Hematopoietic multipotent progenitor cell (in vitro differentiated cells): ENCODE results near the gene SLC16A10. TPM values are rescaled to one million over a fixed set of nuclear protein-coding genes. Genes with fewer than 3 reads are reported as not detected.
A peak's percentile ranks its signal among the peaks of the same experiment; 100 is the strongest.
"Not testable (repeated sequence)": the region's sequence is repeated elsewhere in the genome, so short reads cannot be mapped to it uniquely, and the experiment has no call there.

Experiments
- DNase-seq, 3 donors: peaks; one replicate each; pipeline ENCODE4 v3.0.0-alpha.2; 2011 to 2015; ENCODE audit warnings: low read depth in 2 of 3, low spot score in 2 of 3
- total RNA-seq: library from RNA; depleted of rRNA; stranded (reverse); fragments of >200 nt; gene quantifications from one replicate; pipeline ENCODE4 v1.2.3, GENCODE V29; 2012

Gene SLC16A10
- total RNA-seq, 1 donor: 3.8 TPM

DNA sequence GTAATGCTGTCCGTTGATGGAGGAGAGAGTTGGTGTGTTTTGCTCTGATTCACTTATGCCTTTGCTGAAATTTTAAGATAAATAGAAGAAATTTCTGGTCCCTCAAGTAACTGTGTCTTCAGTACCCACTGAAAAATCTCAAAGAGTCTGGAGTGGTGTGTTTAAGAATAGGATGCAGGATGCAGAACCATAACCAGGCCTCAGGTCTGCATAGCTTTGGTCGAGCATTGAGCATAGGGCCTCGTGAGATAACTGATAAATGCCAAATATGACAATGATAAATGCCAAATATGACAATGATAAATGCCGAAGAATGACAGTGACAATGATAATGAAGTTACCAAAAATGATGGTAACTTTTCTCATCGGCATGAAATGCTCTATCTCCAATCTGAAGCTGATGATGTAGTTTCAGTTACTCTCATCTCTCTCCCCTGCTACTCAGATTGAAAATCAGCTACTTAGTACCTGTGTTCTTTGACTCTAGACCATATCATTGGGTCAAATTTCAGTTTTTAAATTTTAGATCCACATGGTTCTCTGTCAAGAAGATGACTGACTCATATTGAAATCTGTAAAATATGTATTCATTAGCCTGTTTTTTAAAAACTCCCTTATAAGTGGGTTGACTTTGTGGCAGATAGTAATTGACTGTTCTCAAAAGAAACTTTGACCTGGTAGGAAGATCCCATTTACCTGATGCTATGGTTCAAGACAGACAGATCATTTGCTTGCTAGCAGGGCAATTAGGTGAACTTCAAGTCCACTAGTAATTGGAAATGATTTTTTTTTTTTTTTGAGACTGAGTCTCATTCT, 96.6 kb downstream of the SLC16A10 start:
- DNase-seq: no peak

DNA sequence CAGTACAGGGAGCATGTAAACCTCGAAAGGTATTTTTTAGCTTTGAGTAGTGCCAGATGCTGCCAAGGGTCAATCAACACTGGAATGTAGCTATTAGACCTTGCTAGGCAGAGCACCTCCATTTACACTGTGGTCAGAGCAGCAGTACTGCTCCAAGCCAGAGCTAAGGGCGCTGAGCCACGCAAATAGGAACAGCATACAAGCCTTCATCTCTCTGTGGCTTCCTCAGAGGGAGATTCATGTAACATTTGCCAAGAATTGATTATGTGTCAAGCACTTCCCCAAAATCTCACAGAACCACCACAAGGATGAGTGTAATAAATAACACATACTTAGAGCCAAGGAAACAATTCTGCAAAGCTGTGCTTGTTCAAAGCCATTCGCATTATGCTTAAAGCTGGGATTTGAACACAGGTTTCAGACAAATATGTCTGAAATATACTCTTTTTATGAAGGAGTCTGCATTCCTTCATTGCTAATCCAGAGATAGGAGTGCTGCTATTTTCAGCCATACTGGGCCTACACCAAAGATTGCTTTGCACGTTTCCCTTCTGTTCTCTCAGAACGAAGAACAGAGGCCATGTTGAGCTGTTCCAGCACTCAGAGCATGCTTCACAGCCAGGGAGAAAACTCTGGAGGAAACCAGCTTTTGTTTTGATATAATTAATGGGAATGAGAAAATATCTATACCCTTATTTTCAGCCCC, 97.7 kb downstream of the SLC16A10 start:
- DNase-seq: peak in 2 of 3 donors; percentile 7 to 65

DNA sequence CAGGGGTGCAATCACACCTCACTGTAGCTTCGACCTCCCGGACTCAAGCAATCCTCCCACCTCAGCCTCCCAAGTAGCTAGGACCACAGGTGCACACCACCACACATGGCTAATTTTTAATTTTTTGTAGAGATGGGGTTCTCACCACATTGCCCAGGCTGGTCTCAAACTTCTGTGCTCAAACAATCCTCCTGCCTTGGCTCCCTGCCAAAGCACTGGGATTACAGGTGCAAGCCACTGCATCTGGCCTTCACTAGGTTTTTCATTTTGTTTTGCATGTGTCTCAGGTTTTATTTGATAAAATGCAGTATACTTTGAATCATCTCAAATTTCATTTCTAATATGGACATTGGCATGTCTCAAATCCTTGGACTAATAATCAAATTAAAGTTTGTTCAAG, 98.7 kb downstream of the SLC16A10 start:
- no peak for DNase-seq

DNA sequence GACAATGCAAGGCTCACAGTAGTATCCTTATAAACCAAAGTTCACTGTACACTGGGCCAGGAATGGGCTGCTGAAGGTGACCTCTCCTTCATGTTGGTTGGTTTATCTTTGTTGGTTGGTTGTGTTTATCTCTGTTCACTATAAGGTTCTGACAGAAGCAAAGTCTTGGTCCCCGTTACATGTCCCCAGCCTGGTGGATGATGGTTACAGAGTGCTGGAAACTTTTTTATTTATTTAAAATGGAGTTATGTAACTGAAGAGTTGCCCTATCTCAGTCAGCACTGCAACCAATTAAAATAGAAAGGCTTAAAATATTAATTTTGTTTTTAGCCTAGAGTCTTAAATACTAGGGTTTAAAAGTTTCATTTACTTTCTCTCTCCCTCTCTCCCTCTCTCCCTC, 100.6 kb downstream of the SLC16A10 start:
- DNase-seq: no peak

DNA sequence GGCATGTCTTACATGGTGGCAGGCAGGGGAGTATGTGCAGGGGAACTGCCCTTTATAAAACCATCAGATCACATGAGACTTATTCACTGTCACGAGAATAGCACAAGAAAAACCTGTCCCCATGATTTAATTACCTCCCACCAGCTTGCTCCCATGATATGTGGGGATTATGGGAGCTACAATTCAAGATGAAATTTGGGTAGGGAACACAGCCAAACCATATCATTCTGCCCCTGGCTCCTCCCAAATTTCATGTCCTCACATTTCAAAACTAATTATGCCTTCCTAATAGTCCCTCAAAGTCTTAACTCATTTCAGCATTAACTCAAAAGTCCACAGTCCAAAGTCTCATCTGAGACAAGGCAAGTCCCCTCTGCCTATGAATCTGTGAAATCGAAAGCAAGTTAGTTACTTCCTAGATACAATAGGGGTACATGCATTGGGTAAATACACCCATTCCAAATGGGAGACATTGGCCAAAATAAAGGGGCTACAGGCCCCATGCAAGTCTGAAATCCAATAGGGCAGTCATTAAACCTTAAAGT, 102.4 kb downstream of the SLC16A10 start:
- DNase-seq: not testable (repeated sequence)

DNA sequence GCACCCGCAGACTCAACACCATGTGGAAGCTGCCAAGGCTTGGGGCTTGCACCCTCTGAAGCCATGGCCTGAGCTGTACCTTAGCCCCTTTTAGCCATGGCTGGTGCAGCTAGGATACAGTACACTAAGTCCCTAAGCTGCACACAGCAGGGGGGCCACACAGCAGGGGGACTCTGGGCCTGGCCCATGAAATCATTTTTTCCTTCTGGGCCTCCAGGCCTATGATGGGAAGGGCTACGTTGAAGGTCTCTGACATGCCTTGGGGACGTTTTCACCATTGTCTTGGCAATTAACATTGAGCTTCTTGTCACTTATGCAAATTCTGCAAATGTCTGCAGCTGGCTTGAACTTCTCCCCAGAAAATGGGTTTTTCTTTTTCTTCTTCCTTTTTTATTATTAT, 103.3 kb downstream of the SLC16A10 start:
- DNase-seq: no peak

DNA sequence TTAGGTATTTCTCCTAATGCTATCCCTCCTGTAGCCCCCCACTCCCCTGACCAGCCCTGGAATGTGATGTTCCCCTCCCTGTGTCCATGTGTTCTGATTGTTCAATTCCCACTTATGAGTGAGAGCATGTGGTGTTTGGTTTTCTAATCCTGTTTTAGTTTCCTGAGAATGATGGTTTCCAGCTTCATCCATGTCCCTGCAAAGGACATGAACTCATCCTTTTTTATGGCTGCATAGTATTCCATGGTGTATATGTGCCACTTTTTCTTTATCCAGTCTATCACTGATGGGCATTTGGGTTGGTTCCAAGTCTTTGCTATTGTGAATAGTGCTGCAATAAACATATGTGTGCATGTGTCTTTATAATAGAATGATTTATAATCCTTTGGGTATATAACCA, 103.8 kb downstream of the SLC16A10 start:
- DNase-seq: not testable (repeated sequence)

DNA sequence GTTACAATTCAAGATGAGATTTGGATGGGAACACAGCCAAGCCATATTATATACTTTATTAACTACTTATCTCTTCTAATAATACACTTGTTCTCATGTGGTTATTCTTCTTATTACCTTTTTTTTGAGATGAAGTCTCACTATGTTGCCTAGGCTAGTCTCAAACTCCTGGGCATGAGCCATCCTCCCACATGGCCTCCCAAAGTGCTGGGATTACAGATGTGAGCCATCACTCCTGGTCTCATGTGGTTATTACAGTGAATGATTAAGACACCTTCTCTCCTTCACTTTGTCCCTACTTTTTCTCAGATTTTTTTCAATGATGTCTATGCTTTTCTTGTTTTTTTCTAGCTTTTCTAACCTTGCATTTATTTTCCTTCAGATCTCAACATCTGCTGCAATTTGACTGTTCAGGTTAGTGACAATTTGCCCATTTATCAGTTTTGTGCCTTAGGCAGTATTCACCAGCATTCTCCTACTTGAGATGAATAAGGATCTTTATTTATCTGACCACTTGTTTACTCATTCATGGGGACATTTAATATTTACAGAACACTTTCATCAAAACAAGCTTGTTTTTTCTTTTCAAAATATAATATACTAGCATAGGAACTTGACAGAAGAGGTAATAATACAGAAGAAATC, 105.7 kb downstream of the SLC16A10 start:
- no peak for DNase-seq

DNA sequence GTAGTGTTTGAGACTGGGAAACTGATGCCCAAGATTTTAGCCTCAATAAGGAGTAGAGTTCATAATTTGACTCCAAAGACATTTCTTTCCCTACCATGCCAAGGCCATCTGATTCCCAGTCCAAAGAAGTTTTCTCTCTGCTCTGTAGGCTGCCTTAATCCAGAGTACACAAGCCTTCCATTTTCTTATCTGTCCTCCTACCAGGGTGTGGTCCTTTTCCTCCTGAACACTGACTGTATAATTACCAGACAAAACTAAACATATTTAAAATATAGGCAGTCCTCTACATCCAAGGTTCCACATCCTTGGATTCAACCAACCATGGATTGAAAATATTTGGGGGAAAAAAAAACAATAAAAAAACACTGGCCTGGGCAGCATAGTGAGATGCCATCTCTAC, 108.4 kb downstream of the SLC16A10 start:
- DNase-seq: no peak

DNA sequence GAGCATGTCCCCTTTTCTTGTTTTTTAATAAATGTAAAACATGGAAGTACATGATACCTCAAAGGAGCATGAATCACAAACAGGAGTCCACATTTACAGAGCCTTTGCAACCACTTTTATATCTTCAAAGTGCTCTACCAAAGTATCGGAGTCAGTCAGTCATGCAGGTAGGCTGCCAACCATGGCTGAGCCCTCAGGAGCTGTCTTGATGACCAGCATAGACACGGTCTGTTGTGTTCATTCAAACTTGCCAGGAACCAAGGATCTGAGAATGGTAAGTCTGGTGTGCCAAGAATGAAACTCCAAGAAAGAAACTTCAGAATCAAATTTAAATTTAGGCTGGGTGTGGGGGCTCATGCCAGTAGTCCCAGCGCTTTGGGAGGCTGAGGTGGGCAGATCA, 111.5 kb downstream of the SLC16A10 start:
- DNase-seq: no peak

DNA sequence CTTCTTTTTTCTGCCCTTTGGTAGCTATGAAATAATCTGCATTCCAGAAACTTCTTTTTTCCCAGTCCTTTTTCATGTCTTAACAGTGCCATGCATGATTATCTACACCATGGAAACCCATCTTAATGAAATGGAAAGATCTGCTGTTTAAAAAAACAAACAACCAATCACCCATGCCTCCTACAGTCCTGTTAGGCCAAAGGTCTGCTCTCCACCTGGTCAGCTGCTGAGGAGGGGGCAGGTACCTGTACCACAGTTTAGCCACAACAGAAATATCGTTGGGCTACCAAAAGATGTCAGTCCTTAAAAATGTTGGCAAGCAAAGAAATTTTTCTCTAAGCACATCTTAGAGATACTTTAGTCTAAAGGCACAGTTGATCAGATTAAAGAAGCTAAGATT, 112.6 kb downstream of the SLC16A10 start:
- no peak for DNase-seq

DNA sequence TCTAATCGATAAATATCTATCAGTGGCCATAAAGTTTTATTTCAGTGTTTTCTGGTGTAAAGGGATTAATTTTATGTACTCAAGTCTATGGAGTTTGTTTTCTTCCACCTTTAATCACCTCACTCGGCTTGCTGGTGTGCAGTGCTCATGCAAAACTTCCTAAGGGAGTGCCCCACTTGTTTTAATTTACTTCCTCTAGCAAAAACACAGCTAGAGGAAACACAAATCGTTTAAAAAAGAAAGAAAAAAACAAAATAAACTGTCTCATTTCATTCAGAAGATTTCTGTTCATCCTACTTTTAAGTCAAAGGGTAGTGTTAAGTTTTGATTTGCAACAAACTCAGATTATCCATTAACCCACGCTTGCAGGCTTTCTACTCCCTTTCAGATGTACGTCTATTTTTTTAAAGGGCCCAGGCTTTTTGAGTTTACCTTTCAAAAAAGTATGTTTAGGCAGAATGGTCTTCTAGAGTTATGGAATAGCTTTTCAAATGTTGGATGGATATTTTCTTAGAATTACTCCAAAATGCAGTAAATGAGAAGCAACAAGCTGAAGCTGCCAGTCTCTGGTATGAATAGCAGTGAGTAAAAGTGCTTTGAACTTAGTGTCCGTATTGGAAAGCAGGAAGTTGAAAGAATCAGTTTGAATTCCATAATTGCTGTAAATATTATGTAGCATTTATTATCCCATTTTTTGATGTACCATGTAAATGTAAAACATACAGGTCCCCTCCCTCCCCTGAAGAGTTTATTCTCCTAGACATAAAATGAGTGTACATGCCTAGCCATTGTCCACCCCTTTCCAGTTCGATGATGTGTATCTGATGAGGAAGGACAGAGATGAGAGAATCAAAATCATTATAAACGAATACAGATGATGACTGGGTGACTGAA, 113.3 kb downstream of the SLC16A10 start:
- no peak for DNase-seq

DNA sequence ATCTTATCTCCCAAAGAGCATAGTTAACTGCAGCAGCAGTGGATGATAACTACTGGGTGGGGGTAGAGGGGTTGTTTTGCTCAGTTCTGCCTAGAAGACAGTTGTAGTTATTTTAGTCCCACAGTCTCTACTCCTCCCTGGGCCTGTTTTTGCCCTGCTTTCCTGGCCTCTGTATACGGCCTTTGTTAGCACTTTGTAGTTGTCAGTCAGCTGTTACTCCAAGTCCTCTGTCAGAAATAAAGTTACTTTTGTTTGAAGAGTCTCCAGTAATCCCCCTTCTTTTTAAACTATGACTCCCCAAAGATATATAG, 113.9 kb downstream of the SLC16A10 start:
- no peak for DNase-seq

DNA sequence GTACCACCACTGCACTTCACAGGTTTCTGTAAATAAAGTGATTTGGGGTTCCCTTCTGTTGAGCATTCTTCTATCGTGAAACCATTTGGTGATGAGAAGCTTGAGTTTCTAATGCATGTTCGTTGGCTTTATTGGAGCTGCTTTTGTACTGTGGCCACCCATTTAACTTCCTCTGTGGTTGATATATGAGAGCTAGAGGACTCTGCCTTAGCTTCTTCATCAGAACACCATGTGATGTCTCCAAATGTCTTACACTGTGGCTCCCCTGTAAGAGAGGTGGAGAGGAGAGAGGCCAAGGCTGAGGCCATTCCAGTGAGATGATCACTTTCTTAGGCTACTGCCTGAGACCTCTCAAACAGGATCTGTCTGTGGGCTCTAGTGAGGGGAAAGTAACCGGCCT, 114.5 kb downstream of the SLC16A10 start:
- DNase-seq: no peak

DNA sequence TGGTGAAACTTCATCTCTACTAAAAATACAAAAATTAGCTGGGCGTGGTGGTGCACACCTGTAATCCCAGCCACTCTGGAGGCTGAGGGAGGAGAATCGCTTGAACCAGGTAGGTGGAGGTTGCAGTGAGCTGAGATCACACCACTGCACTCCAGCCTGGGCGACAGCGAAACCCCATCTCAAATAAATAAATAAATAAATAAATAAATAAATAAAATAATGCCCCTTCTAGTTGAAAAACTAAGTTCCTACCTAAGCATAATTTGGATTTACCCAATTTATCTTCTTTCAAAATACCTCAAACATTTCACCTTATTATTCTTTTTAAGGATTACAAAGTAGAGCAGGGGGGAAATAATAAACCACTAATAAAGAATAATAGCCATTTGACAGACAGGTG, 116.2 kb downstream of the SLC16A10 start:
- DNase-seq: not testable (repeated sequence)

DNA sequence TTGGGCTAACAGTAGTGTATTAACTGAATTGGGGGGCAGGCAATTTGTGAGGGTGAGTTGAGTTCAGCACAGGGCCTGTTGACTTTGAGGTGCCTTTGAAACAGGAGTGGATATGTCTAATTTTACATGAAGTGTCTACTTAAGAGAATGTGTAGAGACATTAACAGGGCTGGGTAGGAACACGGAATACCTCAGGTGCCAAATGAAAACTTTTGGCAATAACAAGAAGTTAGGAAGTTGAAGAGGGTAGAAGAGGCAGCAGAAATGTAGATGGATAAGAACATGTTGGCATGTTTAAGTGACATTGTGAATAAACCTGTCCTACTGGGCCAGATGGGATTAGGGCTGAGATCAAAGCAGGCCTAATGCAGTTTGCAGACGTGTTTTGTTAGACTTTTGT, 117.0 kb downstream of the SLC16A10 start:
- no peak for DNase-seq

DNA sequence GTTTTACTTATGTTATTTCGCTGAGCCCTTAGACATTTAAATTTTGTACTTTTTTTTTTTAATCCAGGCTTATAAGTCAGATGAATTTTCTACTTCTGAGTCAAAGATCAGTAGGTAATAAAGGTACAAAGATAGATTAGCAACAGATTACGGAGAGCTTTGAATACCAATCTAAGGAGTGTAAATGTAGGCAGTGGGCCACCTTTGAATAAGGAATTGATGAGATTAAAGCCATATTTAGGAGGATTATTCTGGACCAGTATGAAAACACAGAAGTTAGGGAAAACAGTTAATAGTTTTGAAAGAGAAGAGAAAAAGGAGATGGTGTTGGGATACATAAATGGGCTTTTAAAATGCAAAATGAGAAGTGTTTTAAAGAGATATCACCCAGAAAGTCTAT, 117.6 kb downstream of the SLC16A10 start:
- no peak for DNase-seq

DNA sequence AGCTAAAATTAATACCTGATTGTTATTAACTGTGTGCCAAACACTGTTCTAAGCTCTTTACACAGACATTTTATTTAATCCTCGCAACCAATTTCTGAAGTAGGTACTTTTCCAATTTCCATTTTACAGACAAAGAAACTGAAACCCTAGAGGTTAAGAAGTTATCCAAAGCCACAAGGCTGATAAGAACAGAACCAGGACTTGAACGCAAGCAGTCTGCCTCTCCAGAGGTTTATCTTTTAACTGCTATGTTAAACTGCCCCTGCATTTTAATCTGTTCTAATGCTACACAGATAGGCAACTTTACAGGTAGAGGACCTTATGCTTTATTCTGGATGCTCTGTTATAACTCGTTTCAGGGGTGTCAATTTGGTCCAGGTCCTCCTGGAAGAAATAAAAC, 118.2 kb downstream of the SLC16A10 start:
- no peak for DNase-seq

DNA sequence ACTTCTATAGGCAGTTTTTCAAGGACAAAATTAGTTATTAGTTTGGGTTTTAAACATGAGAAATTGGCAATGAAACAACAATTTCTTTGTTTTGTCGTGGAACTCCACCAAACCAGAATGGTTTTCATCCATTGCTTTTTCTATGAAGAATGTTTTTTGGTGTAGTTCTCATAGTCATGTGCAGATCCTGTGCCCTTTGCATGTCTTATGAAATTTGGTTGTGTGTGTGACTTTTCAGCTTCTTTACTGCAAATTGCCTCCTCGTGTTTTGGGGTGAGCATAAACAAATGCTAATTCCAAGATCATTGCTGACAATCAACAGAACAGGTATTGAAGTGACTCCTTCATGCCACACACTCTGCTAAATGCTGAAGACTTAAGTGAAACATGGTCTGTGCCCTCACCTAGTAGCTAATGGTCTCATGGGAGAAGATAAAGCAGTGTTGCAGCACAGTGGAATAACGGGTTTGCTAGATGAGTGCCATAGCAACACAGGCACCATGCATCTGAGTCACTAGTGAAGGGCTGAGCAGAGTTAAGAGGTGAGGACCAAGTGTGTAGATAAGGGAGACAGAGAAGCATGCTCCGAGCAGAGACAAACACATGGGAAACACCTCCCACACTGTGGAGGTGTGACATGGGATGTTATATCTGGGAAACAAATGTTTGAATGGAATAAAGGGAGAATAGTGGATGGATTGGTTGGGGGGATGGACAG, 120.0 kb downstream of the SLC16A10 start:
- no peak for DNase-seq

DNA sequence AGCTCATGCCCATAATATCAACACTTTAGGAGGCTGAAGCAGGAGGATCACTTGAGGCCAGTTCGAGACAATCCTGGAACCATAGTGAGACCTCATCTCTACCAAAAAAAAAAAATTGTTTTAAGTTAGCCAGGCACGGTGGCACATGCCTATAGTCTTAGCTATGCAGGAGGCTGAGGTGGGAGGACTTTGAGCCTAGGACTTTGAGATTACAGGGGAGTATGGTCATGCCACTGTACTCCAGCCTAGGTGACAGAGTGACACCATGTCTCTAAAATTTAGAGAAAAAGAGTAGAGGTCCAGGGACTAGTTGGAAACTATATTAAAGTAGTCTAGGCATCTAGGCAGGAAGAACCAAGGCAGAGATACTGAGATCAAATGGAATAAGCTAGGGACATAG, 121.6 kb downstream of the SLC16A10 start:
- DNase-seq: no peak
